Adrenal gland (tissue), 12 donors: ENCODE results near the gene TMEM132C. TPM values are rescaled to one million over a fixed set of nuclear protein-coding genes. Genes with fewer than 3 reads are reported as not detected.

ENCODE experiments used
- DNase-seq, 7 donors: peaks; one replicate each; pipeline ENCODE4 v3.0.0-alpha.2; 2019 to 2020
- H3K27ac ChIP-seq, 5 donors: fragments of 200-600 bp; sonication (generic) in 4 of 5; 1 replicate in 3 of 5; 2 replicates in 2 of 5; pipeline versions ENCODE4 v1.5.1 to v1.8.0; 2016 to 2020; ENCODE audit warnings: mild to moderate bottlenecking in 1 of 5
- H3K27me3 ChIP-seq: fragments of 200-600 bp; 2 replicates; pipeline ENCODE4 v1.8.0; 2021
- H3K36me3 ChIP-seq, 2 donors: fragments of 200-600 bp; replicated peaks in 1 of 2; 1 replicate in 1 of 2; 2 replicates in 1 of 2; pipeline versions ENCODE4 v1.5.1 to v1.8.0; 2018 to 2022
- H3K4me1 ChIP-seq, 2 donors: fragments of 200-600 bp; replicated peaks in 1 of 2; 1 replicate in 1 of 2; 2 replicates in 1 of 2; pipeline versions ENCODE4 v1.5.1 to v1.8.0; 2018 to 2021
- H3K4me3 ChIP-seq, 4 donors: fragments of 200-600 bp; sonication (generic) in 3 of 4; one replicate each; pipeline ENCODE4 v1.5.1; 2016 to 2018
- H3K9me3 ChIP-seq, 3 donors: fragments of 200-600 bp; sonication (generic) in 1 of 3; replicated peaks in 1 of 3; 1 replicate in 2 of 3; 2 replicates in 1 of 3; pipeline versions ENCODE4 v1.5.1 to v1.8.0; 2016 to 2021
- CTCF ChIP-seq, 6 experiments: fragments of 450-650 bp in 4 of 6; fragments of 200-600 bp in 2 of 6; sonication (generic) in 1 of 6; IDR thresholded peaks; 1 replicate in 5 of 6; 2 replicates in 1 of 6; pipeline versions ENCODE4 v1.5.1 to v1.8.0; 2016 to 2021; ENCODE audit warnings: antibody characterized with exemption in 6 of 6, mild to moderate bottlenecking in 2 of 6, moderate library complexity in 1 of 6
- POLR2A ChIP-seq, 2 donors: fragments of 450-650 bp; IDR thresholded peaks; one replicate each; pipeline ENCODE4 v1.6.1; 2017; ENCODE audit warnings: antibody characterized with exemption in 2 of 2, mild to moderate bottlenecking in 2 of 2, moderate library complexity in 1 of 2
- WGBS, 4 donors: extraction: QIAGEN DNeasy Blood & Tissue Kit in 2 of 4; methylation state at CpG; one replicate each; pipeline versions ENCODE4 v1.1.5 to v1.1.7; 2013 to 2017; 5-methylcytosine and 5-hydroxymethylcytosine counted together
- intact Hi-C, 2 donors: fragments of 100-400 bp; cut with DNase I; formaldehyde crosslinking; loops; one replicate each; pipeline versions ENCODE4 v1.14.1 to v1.15.0; 2022 to 2023
- polyA plus RNA-seq, 3 donors: library from polyadenylated mRNA; stranded (reverse); fragments of 200-250 nt in 2 of 3; fragments of 350-450 nt in 1 of 3; fragmentation: Illumina TruSeq in 1 of 3; extraction: RNeasy Lipid Tissue Mini Kit (QIAGEN cat#74804) in 1 of 3; gene quantifications; one replicate each; pipeline ENCODE4 v1.2.3, GENCODE V29; 2013 to 2014
- total RNA-seq, 9 donors: library from RNA; depleted of rRNA in 4 of 9; stranded (reverse); fragments of >200 nt in 4 of 9; fragments of 120-200 nt in 1 of 9; fragmentation: NEBNext Ultra II Directional in 1 of 9; extraction: Animal tissue kit (Norgen Biotek cat#: 25700) in 1 of 9; gene quantifications; one replicate each; pipeline versions ENCODE4 v1.1.0 to v1.2.4, GENCODE V29; 2013 to 2023
- donor health status: healthy with polysubstance abuse.
- donor health status: Bipolar disorder and iron deficiency.
- donor health status: DM: yes; HTN: yes; CAD: no.
- donor health status: DM: no; HTN: no; CAD: no.
- donor health status: DM: no; HTN: no; CAD: no.
- donor health status: DM: yes; HTN: yes; CAD: no.

TMEM132C gene
- total and polyA plus RNA-seq, 12 donors, result 1.2 to 4.2 (median 2.5) TPM

- Histone ChIP-seq H3K27ac (no peak overlapping the region), H3K4me1 (no peaks in the 10 kb centered on the region), H3K27me3 (no peaks in the 10 kb centered on the region), H3K4me3 (no peak overlapping the region), H3K9me3 (no peaks in the 10 kb centered on the region), H3K36me3 (no peaks in the 10 kb centered on the region)
- WGBS, 4 donors, result 71 to 78% (median 74%) methylated on average over 8 of the region's 8 CpGs
- intact Hi-C loops, result no loop called here
- TF ChIP-seq POLR2A (IDR thresholded peaks at IDR 0.05), result no peak
- TF ChIP-seq CTCF (IDR thresholded peaks at IDR 0.05), result no peak
- DNase-seq, result no peak
Observed at GRCh38 chr12:128727461-128727860, 460.5 kb downstream of the TMEM132C start.

- H3K9me3 ChIP-seq, result no peaks in the 10 kb centered on the region
- H3K27me3 ChIP-seq, result no peaks in the 10 kb centered on the region
- no peaks in the 10 kb centered on the region for H3K36me3 ChIP-seq
- intact Hi-C loops, result no loop called here
- TF ChIP-seq CTCF (IDR thresholded peaks at IDR 0.05) (no peak), POLR2A (IDR thresholded peaks at IDR 0.05) (no peak)
- WGBS, 4 donors, result 66 to 80% (median 68%) methylated on average over 4 of the region's 4 CpGs
- no peaks in the 10 kb centered on the region for H3K4me1 ChIP-seq
- H3K4me3 ChIP-seq, result no peak overlapping the region
- no peak for DNase-seq
- no peak overlapping the region for H3K27ac ChIP-seq
Observed at GRCh38 chr12:128727999-128728398, 461.0 kb downstream of the TMEM132C start.

GRCh38 chr12:128729628-128730121 is 462.7 kb downstream of the TMEM132C start:
- Histone ChIP-seq H3K4me3 (no peak overlapping the region), H3K27me3 (no peaks in the 10 kb centered on the region), H3K27ac (no peak overlapping the region), H3K36me3 (no peaks in the 10 kb centered on the region), H3K4me1 (no peaks in the 10 kb centered on the region), H3K9me3 (no peaks in the 10 kb centered on the region)
- TF ChIP-seq POLR2A (IDR thresholded peaks at IDR 0.05) (no peak), CTCF (IDR thresholded peaks at IDR 0.05) (no peak)
- DNase-seq, result no peak
- intact Hi-C loops, result no loop called here
- WGBS, 4 donors, result 46 to 59% (median 53%) methylated on average over 8 of the region's 8 CpGs

GRCh38 chr12:128734371-128734770 is 467.4 kb downstream of the TMEM132C start:
- Histone ChIP-seq H3K4me1 (no peaks in the 10 kb centered on the region), H3K4me3 (no peak overlapping the region)
- 6 to 23% (median 20%) methylated on average over 5 of the region's 5 CpGs for WGBS, 4 donors

More at GRCh38 chr12:128734371-128734770, 467.4 kb downstream of the TMEM132C start:
- TF ChIP-seq POLR2A (IDR thresholded peaks at IDR 0.05), result no peak
- no peak for TF ChIP-seq CTCF (IDR thresholded peaks at IDR 0.05)
- Histone ChIP-seq H3K27me3 (no peaks in the 10 kb centered on the region), H3K36me3 (no peaks in the 10 kb centered on the region), H3K27ac (no peak overlapping the region), H3K9me3 (no peaks in the 10 kb centered on the region)
- intact Hi-C loops, result no loop called here
- DNase-seq, result no peak
